Endothelial cell of hepatic sinusoid (primary cell): ENCODE results near the gene AGBL4.

Experiments used
- in situ Hi-C: cut with HindIII; loops from 2 replicates; pipeline ENCODE4 v1.10.0; 2017; ENCODE audit warnings: low sequenced_read_pairs

AGBL4 gene

DNA sequence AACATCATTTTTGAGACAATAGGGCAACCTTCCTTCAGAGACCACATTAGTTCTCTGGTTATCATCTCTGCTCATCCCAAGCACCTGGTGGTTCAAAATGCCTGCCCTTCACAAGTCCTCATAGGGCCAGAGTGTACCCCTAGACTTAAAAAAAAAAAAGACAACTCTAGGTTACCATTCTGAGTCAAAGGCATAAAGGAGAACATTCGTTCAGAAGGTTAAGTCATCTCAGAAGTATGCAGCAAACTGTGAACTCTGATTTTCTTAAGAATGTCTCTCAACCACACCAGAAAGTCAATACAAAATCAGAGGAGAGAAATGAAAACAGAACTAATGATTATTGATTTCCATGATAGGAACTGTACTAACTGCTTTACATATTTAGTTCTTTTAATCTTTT is 1237.9 kb downstream of the AGBL4 start:
- in situ Hi-C loops = no loop called here

DNA sequence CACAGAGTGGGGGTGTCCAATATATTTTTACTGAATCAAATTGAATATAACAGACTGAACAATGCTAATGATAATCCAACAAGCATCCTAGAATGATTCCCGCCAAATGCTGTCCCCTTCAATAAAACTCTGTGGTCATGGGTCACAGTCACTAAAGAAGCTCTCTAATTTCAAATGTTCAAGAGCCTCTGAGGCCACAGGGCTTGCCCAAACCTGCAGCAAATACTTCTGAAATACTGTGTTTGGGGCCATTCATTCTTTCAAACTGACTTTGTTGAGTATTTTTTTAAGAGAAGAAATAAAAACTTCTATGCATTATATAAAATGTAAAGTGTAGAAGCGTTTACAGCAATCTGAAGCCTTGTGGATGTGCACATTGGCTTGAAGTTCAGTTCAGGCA is 1239.5 kb downstream of the AGBL4 start:
- in situ Hi-C loops = no loop called here

DNA sequence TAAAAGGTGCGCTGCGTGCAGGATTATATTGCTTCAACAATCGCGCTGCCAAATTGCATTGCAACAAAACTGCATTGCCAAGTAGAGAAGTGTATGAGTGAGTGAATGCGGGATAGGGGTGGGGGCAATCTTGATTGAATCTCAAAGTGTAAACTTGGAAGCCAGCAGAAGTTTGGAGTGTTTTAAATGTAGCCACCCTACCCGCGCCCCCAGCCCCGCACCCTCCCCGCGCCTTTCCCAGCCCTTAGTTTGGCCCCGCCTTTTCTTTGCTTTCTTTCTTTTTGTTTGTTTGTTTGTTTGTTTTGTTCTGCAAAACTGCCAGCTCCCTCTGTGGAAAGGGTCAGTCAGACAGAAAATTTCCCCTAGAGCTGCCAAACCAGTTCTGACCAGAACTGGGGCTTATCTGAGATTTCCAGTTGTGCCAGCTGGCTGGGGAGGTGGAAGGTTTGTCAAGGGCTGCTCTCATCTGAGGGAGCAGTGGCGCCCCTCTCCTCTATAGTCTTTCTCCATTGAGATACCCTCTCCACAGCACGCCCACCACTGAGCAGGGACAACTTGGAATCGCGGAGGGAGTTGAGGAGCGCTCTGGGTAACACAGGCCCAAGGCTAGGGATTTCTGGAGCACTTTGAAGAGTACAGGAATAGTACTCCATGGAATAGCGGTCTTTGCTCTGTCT is 1246.4 kb downstream of the AGBL4 start:
- in situ Hi-C loops = no loop called here

DNA sequence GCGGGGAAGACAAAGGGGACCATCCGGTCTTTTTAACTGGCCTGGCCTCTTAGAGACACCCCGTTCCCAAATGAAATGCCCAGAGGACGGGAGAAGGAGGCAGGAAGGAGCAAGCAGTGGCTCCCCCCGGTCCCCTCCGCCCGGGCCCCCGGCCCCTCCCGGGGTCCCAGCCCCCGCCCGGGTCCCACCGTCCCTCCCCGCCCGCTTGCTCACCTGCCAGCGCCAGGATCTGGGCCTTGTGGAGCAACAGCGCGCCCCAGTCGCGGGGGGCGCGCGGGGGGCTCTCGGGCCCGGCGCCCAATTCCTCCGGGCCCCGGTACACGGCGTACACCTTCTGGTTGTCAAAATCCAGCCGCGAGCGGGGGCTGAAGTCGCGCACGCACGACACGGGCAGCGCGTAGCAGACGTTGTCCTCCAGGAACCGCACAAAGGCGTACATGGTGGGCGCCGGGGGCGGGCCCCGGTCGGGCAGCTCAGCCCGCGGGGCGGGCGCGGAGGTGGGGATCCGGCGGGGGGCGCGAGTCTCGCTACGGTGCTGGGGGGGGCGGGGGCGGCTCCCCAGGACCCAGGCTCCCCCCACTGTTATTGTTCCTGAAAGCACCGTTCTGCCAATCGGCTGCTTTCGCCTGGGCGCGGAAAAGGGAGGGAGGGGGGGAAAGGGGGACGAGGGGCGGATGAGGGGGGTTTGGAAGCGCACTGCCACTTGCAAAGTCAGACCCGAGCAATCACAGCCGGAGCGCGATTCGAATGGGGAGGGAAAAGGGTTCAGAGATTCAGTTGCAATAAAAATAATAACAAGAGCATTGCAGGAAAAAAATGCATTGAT is 1247.1 kb downstream of the AGBL4 start, which contains the start of gene BEND5:
Gene BEND5 (minus strand): TSS at position 499 of the 826 bp plus-strand sequence. CDS start 60 bp downstream, at position 439.
- in situ Hi-C loops = no loop called here

DNA sequence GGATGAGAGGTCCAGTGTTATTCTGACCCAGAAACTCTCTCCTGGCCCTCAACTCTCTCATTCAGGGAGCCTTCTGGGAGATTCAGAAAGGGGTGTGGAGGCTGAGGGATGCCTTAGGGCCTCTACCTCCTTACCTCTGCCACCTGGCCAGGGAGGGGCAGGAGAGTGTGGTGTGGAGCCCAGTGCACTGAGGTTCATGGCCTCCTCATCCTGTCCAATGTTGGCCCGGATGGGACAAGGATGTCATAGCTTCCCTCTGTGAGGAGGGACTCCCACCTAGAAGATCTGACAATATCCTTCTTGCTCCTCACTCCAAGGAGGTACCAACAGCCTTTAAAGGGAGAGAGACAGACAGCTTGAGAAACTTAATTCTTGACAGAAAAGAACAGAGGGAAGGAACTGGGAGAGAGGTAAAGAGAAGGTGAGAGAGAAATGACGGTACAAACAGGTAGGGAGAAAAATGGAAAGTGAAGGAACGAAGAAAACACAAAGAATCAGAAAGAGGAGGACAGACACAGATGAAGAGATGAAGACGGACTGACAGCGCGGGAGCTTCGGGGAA is 1247.8 kb downstream of the AGBL4 start:
- in situ Hi-C loops = no loop called here

DNA sequence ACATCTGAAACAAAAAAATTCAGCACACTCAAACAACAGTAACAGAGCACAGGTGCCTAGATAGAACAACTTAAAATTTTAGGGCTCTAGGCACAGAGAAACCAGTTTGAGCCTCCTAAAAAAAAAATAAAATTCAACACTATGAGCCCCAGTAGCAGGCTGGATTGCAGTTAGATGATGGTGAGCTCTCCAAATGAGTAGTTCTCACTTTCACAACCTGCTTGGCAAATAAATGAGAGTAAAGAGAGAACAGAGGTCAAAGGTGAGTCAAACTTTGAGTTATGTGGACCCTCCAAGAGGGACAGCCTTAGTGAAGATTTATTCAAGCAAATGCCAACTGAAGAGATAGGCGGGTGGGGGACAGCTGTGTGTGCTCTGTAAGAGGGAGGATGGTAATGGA is 1250.6 kb downstream of the AGBL4 start:
- in situ Hi-C loops = no loop called here

DNA sequence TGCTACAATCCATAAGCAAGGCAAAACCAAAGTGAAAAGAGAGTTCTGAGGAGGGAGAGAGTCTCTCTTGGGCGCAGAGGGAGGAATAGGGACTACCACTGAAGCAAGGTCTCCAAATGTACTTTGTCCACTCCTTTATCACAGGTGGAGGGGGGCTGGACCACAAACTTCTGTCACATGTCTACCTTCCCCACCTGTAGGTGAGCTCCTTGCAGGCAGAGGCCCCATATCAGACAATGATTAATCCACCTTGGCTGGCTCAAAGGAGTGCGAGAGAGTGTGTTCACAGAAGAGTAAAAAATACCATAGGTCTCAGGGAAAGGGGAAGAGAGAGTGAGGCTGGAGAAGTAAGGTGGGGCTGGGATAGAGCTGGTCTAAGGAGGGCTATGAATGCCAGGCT is 1251.5 kb downstream of the AGBL4 start:
- in situ Hi-C loops = no loop called here

DNA sequence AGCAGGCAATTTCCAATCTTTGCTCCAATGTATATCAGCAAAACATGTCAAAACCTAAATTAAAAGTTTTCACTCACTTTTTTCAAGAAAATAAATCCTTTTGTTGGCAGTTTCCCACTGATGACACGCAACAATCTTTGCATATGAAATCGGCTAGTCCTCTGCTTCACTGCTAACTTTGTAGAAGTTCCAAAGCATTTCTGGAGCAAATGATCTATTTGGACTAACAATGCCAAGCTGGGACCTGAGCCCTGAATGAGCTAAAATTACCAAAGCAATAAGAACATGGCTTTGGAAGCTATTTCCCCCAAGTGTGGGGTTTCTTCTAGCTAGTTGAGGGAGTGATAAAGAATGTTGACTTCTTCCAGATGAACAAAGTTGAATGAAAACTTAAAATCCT is 1252.2 kb downstream of the AGBL4 start:
- in situ Hi-C loops = no loop called here

DNA sequence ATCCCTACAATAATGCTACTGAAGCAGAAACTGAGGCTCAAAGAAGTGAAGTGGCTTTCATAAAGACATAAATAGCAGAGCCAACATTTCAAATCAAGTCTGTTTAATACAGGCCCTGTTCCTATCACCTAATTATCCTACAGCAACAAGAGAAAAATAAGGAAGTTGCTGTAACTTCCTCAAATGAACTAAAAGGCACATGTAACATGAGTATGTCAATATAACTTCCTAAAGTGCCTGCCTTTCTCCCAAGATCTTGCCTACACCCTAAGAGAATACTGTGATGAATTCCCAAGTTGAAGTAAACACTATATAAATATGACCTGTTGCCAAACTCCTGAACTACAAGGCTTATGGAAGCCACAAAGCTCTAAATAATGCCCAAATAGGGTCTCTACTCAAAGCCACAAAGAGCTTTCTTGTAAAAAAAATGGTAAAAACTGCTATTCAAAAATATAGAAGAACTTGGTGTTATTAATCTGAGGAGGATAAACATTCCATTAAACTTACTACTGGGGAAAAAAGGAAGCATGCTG is 1255.7 kb downstream of the AGBL4 start:
- in situ Hi-C loops = no loop called here

DNA sequence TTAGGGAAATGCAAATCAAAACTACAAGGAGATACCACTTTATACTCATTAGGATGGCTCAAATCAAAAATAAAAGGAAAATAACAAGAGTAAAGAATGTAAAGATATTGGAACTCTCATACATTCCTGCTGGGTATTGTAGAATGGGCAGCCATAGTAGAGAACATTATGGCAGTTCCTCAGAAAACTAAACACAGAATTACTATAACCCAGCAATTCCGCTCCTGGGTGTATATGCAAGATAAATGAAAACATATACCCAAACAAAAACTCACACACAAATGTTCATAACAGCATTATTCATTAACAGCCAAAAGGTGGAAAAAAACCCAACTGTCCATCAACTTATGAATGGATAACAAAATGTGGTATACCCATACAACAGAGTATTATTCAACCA is 1258.4 kb downstream of the AGBL4 start:
- in situ Hi-C loops = no loop called here

DNA sequence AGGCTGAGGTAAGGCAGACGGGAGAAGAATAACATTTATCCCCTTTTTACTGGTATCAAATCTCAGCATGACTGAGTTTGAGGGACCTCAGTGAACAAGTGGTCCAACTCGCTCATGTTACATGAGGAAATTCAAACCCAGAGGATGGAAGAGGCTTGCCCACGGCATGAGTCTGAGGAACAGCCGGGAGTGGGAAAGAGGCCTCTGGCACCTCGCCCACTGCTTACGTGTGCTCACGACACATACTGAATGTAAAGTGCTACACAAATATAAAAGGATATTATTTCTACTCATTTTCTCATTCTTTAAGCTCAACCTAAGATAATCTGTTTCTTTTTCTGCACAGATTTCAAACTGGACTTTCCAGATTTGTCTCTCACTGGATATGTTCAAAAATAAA is 1261.8 kb downstream of the AGBL4 start:
- in situ Hi-C loops = no loop called here

DNA sequence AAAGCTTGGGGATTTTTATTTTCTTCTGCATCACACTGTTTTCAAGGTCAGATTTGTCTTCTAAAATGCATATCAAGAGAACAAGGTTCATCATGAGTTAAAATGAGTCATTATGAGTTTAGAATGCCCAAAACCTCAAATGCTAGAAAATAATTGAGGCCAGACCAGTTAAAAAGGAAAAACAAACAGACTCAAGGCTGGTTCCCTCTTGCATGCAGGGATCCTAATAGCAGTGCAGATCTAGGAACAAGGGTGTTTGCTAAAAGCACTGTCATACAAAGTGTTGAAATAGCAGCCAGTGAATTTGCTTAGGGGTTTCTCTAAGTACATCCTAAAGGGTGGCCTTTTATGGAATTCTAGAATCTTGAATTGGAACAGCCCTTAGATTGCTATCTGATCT is 1262.3 kb downstream of the AGBL4 start:
- in situ Hi-C loops = no loop called here

DNA sequence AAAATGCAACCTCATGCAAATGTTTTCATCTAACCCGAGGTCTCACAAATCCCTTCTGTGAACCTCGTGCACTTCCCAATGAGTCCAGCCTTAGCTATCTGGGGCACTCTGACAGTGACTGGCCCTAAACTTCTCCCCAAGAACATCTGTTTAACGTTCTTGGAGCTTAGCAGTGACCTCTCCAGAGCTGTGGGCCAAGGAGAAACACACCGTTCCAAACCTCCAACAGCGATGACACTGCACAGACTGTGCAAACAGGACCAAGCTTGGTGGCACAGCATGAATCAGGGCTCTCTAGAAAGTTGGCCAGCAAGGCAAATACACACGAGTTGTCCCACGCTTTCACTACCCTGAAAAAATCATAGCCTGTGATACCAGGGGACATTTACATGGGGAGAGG is 1262.9 kb downstream of the AGBL4 start:
- in situ Hi-C loops = no loop called here

DNA sequence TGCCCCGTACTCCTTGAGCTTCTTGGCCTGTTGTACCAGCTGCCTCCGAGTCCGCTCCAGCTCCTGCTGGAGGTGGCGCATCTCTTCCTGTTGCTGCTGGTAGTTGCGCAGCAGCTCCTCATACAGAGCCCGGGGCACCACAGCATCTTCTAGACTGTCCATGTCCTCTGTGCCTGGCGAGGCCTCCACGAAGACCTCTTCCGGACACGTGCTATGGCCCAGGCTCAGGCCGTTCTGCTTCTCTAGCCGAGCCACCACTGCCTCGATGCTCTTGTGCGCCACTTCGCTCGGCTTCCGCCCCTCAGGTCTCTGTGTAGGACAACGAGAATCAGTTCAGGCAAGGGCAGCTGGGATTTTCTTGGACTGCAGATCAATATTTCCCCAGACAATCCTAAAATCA is 1264.8 kb downstream of the AGBL4 start:
- in situ Hi-C loops = no loop called here

DNA sequence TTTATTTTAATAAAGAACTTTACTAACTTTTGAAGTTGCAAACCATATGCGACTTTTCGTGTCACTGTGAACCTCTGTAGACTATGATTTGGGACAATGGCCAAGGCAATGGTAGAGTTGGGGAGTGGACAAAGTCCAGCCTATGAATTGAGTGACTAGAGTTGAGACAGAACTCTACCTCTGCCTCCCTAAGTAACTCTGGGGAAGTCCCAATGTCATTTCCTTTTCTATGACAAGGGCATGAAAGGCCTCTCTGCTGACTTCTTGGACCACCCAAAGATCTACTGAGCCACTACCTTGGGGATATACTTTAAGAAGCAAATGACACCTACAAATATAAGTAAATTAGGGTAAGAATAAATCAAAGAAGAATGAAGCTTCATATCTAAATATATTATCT is 1266.4 kb downstream of the AGBL4 start:
- in situ Hi-C loops = no loop called here

DNA sequence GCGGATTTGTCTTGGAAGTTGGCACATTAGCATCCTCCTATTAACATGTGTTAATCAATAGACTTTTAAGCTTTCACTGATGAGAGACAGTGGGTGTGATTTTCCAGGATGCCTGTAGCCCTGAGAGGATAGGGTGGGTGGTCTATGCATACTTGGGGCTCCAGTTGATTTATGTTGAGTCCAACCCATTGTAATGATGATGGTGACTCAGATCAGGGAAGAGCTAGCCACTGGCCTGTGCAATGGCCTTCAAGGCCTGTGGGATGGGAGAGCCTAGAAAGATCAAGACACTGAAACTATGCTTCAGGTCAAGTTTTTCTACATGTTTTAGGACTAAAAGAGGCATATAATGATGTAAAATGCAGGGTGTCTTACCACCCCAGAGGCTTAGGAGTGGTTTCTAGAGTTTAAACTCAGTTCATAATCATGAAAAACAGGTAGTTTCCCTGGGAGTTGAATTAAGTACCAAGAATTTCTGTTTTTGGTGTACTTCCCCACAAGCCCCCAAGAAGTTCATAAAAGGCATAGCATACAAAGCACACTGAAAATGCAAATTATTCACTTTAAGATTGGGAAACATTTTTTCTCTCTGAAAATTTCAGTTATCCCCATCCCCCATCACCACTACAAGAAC is 1267.0 kb downstream of the AGBL4 start:
- in situ Hi-C loops = no loop called here

DNA sequence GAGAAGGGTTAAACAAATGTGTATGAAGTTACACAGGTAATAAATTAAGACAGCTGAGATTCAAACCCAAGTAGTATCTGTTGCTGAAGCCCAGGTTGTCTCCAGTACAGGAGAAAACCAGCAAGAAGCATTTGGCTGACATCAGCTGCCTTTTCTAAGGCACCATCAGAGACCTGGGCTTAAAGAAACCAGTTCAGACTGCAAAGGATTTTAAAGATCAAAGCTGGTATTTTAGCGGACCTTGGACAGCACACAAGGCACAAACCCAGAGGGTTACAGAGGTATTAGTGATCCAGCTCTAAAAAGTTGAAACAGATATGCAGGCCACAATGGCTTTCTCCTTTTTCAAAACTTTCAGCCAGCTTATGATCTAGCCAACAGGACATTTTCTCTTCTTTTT is 1270.5 kb downstream of the AGBL4 start:
- in situ Hi-C loops = no loop called here

DNA sequence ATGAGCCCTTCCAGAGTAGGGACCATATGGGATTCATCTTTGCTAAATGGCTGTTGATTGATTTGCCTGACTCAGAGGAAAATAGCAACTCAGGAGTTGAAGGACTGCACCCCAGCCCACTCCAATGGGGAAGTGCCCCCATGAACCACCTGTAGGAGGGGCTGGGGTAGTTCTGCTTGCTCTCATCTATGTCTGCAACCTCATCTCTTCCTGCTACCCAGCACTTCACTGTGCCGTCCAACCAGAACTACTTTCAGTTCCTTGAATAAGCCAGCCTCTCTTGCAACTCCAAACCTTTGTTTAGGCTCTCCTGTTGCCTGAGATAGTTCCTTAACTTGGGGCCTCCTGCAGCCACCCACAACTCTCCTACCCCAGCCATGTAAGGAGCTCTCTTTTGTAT is 1273.6 kb downstream of the AGBL4 start:
- in situ Hi-C loops = no loop called here

DNA sequence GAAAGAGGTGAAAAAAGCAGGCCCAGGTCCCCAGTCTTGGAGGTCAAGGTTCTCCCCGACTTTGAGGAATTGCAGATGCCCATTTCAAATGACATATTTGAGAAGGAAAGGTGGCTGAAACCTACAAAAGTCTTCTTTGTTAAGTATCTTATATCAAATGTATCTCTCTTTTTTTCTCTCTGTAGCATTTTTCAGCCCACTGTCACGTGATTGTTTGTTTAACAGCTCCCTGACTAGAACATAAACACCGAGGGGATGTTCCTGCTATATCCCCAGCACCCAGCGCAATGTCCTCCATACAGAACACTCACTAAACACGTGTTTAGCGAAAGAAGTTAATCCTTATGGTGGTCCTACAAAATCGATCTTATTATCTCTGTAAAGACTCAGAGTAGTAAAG is 1274.7 kb downstream of the AGBL4 start:
- in situ Hi-C loops = no loop called here

DNA sequence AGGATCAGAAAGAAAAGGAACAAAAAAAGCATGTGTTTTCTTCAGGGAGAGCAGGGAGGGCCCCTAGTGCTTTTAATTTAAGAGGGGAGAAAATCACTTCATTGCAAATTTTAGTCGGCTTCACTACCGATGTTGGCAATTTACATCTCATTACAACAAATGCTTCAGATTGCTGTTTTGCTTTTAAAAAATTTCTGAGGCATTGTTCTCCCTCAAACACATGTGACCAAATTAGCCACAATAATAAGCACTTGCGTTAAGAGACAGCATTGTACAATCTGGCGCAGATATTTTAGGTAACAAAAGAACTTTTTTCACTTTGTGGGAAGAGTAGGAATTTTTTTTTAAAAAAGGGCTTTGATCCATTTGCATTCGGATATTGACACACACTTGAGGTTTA is 1276.8 kb downstream of the AGBL4 start:
- in situ Hi-C loops = no loop called here

DNA sequence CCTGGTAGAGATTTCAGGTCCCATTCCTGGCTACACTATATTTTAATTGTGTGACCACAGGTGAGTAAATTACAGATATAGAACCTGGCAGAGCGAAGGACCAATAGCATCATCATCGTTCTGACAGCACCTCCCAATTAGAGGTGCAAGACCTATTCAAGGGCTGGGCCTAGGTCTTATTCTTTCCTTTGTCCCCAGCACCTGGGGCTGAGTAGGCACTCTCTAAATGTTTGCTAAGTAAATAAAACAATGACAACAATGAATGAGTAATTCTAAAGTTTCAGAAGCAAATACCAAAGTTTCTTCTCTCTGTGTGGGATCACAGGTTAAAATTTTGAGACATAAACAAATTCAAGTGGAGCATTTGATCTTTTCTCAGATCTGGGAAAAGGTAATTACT is 1279.7 kb downstream of the AGBL4 start:
- in situ Hi-C loops = no loop called here
